ENCODE data around the gene MMS19.
A peak's percentile ranks its signal among the peaks of the same experiment; 100 is the strongest.

Gene MMS19

GRCh38 chr10:97465982-97466381, 32.2 kb downstream of the MMS19 start:
- no peak for TF ChIP-seq CTCF (IDR thresholded peaks at IDR 0.05; ENCODE audit: control insufficient read depth, extremely low read depth, insufficient read depth)
- DNase-seq (ENCODE audit: low read depth), result no peak
- H3K4me3 ChIP-seq (ENCODE audit: low read depth, low read length), result no peak overlapping the region

GRCh38 chr10:97464226-97464625, 34.0 kb downstream of the MMS19 start:
- DNase-seq (ENCODE audit: low read depth), result no peak
- H3K4me3 ChIP-seq (ENCODE audit: low read depth, low read length), result no peak overlapping the region
- no peak for TF ChIP-seq CTCF (IDR thresholded peaks at IDR 0.05; ENCODE audit: control insufficient read depth, extremely low read depth, insufficient read depth)

GRCh38 chr10:97463363-97464132, 34.7 kb downstream of the MMS19 start:
- TF ChIP-seq CTCF (IDR thresholded peaks at IDR 0.05; ENCODE audit: control insufficient read depth, extremely low read depth, insufficient read depth), result peak; percentile 93
- no peak overlapping the region for H3K4me3 ChIP-seq (ENCODE audit: low read depth, low read length)
- peak; percentile 22 for DNase-seq (ENCODE audit: low read depth)

- H3K4me3 ChIP-seq (ENCODE audit: low read depth, low read length), result no peak overlapping the region
- TF ChIP-seq CTCF (IDR thresholded peaks at IDR 0.05; ENCODE audit: control insufficient read depth, extremely low read depth, insufficient read depth), result no peak
- DNase-seq (ENCODE audit: low read depth), result no peak
These were observed 35.9 kb downstream of the MMS19 start for GRCh38 chr10:97462309-97462708.

- DNase-seq (ENCODE audit: low read depth), result no peak
- H3K4me3 ChIP-seq (ENCODE audit: low read depth, low read length), result no peak overlapping the region
- TF ChIP-seq CTCF (IDR thresholded peaks at IDR 0.05; ENCODE audit: control insufficient read depth, extremely low read depth, insufficient read depth), result no peak
These were observed 38.3 kb downstream of the MMS19 start for GRCh38 chr10:97459933-97460332.

GRCh38 chr10:97459111-97459510, 39.1 kb downstream of the MMS19 start:
- H3K4me3 ChIP-seq (ENCODE audit: low read depth, low read length), result no peak overlapping the region
- no peak for TF ChIP-seq CTCF (IDR thresholded peaks at IDR 0.05; ENCODE audit: control insufficient read depth, extremely low read depth, insufficient read depth)
- DNase-seq (ENCODE audit: low read depth), result no peak

GRCh38 chr10:97456686-97457065, 41.5 kb downstream of the MMS19 start:
- no peak overlapping the region for H3K4me3 ChIP-seq (ENCODE audit: low read depth, low read length)
- DNase-seq (ENCODE audit: low read depth), result no peak
- TF ChIP-seq CTCF (IDR thresholded peaks at IDR 0.05; ENCODE audit: control insufficient read depth, extremely low read depth, insufficient read depth), result no peak
